ENCODE measurements around the gene SNED1. TPM values are rescaled to one million over a fixed set of nuclear protein-coding genes. Genes with fewer than 3 reads are reported as not detected.

Gene SNED1
- total RNA-seq, 1 experiment from 2014 or later, result 2.8 TPM

- H3K4me2 ChIP-seq, result no peak overlapping the region
- H3K36me3 ChIP-seq (ENCODE audit: low read depth), result peaks cover 22% of the 10 kb centered on the region; the same call in 1 of the 2 replicates
- intact Hi-C loops (cut with micrococcal nuclease; ENCODE audit: unreplicated experiment), result no loop called here
- peaks cover 3% of the 10 kb centered on the region; the same call in 1 of the 2 replicates for H3F3A ChIP-seq (ENCODE audit: insufficient read depth, low read depth)
- H3K27me3 ChIP-seq (ENCODE audit: insufficient read depth, low read depth), result no peaks in the 10 kb centered on the region
- no peaks in the 10 kb centered on the region for H3K4me1 ChIP-seq (replicated peaks; ENCODE audit: insufficient read depth)
- POLR2A ChIA-PET (ENCODE audit: unreplicated experiment), result no interaction called here
- no peak overlapping the region for H3K4me3 ChIP-seq
- TF ChIP-seq EZH2 (IDR thresholded peaks at IDR 0.05; ENCODE audit: low read depth) (no peak), CTCF (conservative IDR thresholded peaks at IDR 0.05) (no peak)
- BruUV-seq (replicated peaks), result no TSS peak
- no peaks in the 10 kb centered on the region for H3K9me3 ChIP-seq (ENCODE audit: insufficient read depth, low read depth)
- no peak overlapping the region for H3K27ac ChIP-seq
- H3K79me2 ChIP-seq (ENCODE audit: low read depth), result 0 out of 2 replicates have a peak, but pooled peaks cover 2% of the 10 kb centered on the region
- H4K20me1 ChIP-seq (ENCODE audit: insufficient read depth), result peaks cover 6% of the 10 kb centered on the region; the same call in 1 of the 2 replicates
- CTCF ChIA-PET, result interaction anchor here (0.9 to 1.0 kb wide), 2 partner anchors 16 to 182 kb away, joined by 3 read pairs; no protein-coding TSS in a partner anchor
- no peaks in the 10 kb centered on the region for H3K9me2 ChIP-seq (ENCODE audit: insufficient read depth)
- DNase-seq, result no peak
- H2AFZ ChIP-seq, result no peak overlapping the region
Observed at GRCh38 chr2:241094172-241094571, 95.8 kb downstream of the SNED1 start.

GRCh38 chr2:241094924-241095420, 96.6 kb downstream of the SNED1 start:
- Histone ChIP-seq H3K27ac (no peak overlapping the region), H4K20me1 (ENCODE audit: insufficient read depth) (peaks cover 6% of the 10 kb centered on the region; the same call in 1 of the 2 replicates), H3K4me2 (no peak overlapping the region), H2AFZ (no peak overlapping the region), H3K36me3 (ENCODE audit: low read depth) (peaks cover 22% of the 10 kb centered on the region; the same call in 1 of the 2 replicates), H3K9me2 (ENCODE audit: insufficient read depth) (no peaks in the 10 kb centered on the region), H3K4me1 (replicated peaks; ENCODE audit: insufficient read depth) (no peaks in the 10 kb centered on the region), H3F3A (ENCODE audit: insufficient read depth, low read depth) (peaks cover 3% of the 10 kb centered on the region; the same call in 1 of the 2 replicates), H3K79me2 (ENCODE audit: low read depth) (peaks cover 8% of the 10 kb centered on the region; the same call in 1 of the 2 replicates), H3K27me3 (ENCODE audit: insufficient read depth, low read depth) (no peaks in the 10 kb centered on the region), H3K9me3 (ENCODE audit: insufficient read depth, low read depth) (no peaks in the 10 kb centered on the region), H3K4me3 (no peak overlapping the region)
- intact Hi-C loops (cut with micrococcal nuclease; ENCODE audit: unreplicated experiment), result no loop called here
- ChIA-PET CTCF (interaction anchor here (0.6 to 1.0 kb wide), 2 partner anchors 16 to 17 kb away, joined by 3 to 5 read pairs; no protein-coding TSS in a partner anchor), POLR2A (ENCODE audit: unreplicated experiment) (interaction anchor here (0.7 kb wide), 1 partner anchor 101 kb away, joined by 3 read pairs; no protein-coding TSS in a partner anchor)
- DNase-seq, result no peak
- BruUV-seq (replicated peaks), result no TSS peak
- TF ChIP-seq CTCF (conservative IDR thresholded peaks at IDR 0.05), result no peak
- no peak for TF ChIP-seq EZH2 (IDR thresholded peaks at IDR 0.05; ENCODE audit: low read depth)

GRCh38 chr2:241095594-241096290, 97.3 kb downstream of the SNED1 start:
- peaks cover 6% of the 10 kb centered on the region; the same call in 1 of the 2 replicates for H4K20me1 ChIP-seq (ENCODE audit: insufficient read depth)
- no peak overlapping the region for H3K27ac ChIP-seq
- DNase-seq, result no peak
- no peak for TF ChIP-seq CTCF (conservative IDR thresholded peaks at IDR 0.05)
- TF ChIP-seq EZH2 (IDR thresholded peaks at IDR 0.05; ENCODE audit: low read depth), result no peak
- peaks cover 3% of the 10 kb centered on the region; the same call in 1 of the 2 replicates for H3F3A ChIP-seq (ENCODE audit: insufficient read depth, low read depth)
- no peaks in the 10 kb centered on the region for H3K9me3 ChIP-seq (ENCODE audit: insufficient read depth, low read depth)
- no peak overlapping the region for H3K4me2 ChIP-seq
- ChIA-PET CTCF (interaction anchor here (0.6 kb wide), 1 partner anchor 17 kb away, joined by 5 read pairs; no protein-coding TSS in a partner anchor), POLR2A (ENCODE audit: unreplicated experiment) (interaction anchor here (0.7 kb wide), 1 partner anchor 102 kb away, joined by 3 read pairs; no protein-coding TSS in a partner anchor)
- no peak overlapping the region for H3K4me3 ChIP-seq
- BruUV-seq (replicated peaks), result no TSS peak
- no peaks in the 10 kb centered on the region for H3K27me3 ChIP-seq (ENCODE audit: insufficient read depth, low read depth)
- intact Hi-C loops (cut with micrococcal nuclease; ENCODE audit: unreplicated experiment), result no loop called here
- H3K36me3 ChIP-seq (ENCODE audit: low read depth), result peaks cover 22% of the 10 kb centered on the region; the same call in 1 of the 2 replicates
- H3K9me2 ChIP-seq (ENCODE audit: insufficient read depth), result no peaks in the 10 kb centered on the region
- no peak overlapping the region for H2AFZ ChIP-seq
- H3K4me1 ChIP-seq (replicated peaks; ENCODE audit: insufficient read depth), result no peaks in the 10 kb centered on the region; the same call in 1 of the 2 replicates
- H3K79me2 ChIP-seq (ENCODE audit: low read depth), result peaks cover 16% of the 10 kb centered on the region

All from PC-9 (cell line).